SU-DHL-6 (cell line): ENCODE results near the gene SLC4A3.

Source experiments
- H2AFZ ChIP-seq: fragments of 200-600 bp; sonication (generic); 2 replicates; pipeline ENCODE4 v1.6.1; 2014; ENCODE audit warnings: low read depth, mild to moderate bottlenecking, moderate library complexity, mixed read lengths, antibody characterized with exemption, low read length; ENCODE audit not compliant: severe bottlenecking
- H3F3A ChIP-seq: fragments of 200-600 bp; shearing (Covaris generic); 2 replicates; pipeline ENCODE4 v1.6.0; 2016; ENCODE audit warnings: antibody characterized with exemption, mild to moderate bottlenecking; ENCODE audit not compliant: insufficient read depth
- H3K27ac ChIP-seq: fragments of 200-600 bp; sonication (generic); 2 replicates; pipeline ENCODE4 v1.5.1; 2016; ENCODE audit warnings: low read depth, mild to moderate bottlenecking, low read length, moderate library complexity, mixed read lengths
- H3K27me3 ChIP-seq: fragments of 200-600 bp; sonication (generic), shearing (Covaris generic); 2 replicates; pipeline ENCODE4 v1.6.0; 2014; ENCODE audit warnings: mild to moderate bottlenecking, low read length
- H3K36me3 ChIP-seq: fragments of 200-600 bp; sonication (generic); 2 replicates; pipeline ENCODE4 v1.6.1; 2014; ENCODE audit warnings: mild to moderate bottlenecking, low read length, mixed read lengths
- H3K4me2 ChIP-seq: fragments of 300-600, 200-600 bp; shearing (Covaris generic), sonication (generic); 2 replicates; pipeline ENCODE4 v1.6.0; 2014; ENCODE audit warnings: low read length, low read depth, mild to moderate bottlenecking; ENCODE audit not compliant: poor library complexity, severe bottlenecking
- H3K4me3 ChIP-seq: fragments of 200-600 bp; sonication (generic); 2 replicates; pipeline ENCODE4 v1.5.1; 2014; ENCODE audit warnings: antibody characterized with exemption, low read length, mild to moderate bottlenecking, mixed read lengths; ENCODE audit not compliant: insufficient read depth, poor library complexity, severe bottlenecking
- H3K79me2 ChIP-seq: fragments of 200-600 bp; sonication (generic); 2 replicates; pipeline ENCODE4 v1.6.1; 2014; ENCODE audit warnings: mild to moderate bottlenecking, low read length, moderate library complexity; ENCODE audit not compliant: insufficient read depth
- H3K9ac ChIP-seq: fragments of 200-600 bp; sonication (generic); 2 replicates; pipeline ENCODE4 v1.7.0; 2014; ENCODE audit warnings: mild to moderate bottlenecking, low read length
- H3K9me2 ChIP-seq: fragments of 200-600 bp; sonication (generic); replicated peaks from 2 replicates; pipeline ENCODE4 v1.6.1; 2014; ENCODE audit warnings: low read length; ENCODE audit not compliant: insufficient read depth
- H3K9me3 ChIP-seq: fragments of 200-600 bp; sonication (generic); 2 replicates; pipeline ENCODE4 v1.6.1; 2014; ENCODE audit warnings: low read length, mixed read lengths; ENCODE audit not compliant: insufficient read depth
- H4K20me1 ChIP-seq: fragments of 200-600 bp; sonication (generic); 2 replicates; pipeline ENCODE4 v1.6.1; 2014; ENCODE audit warnings: low read depth, mild to moderate bottlenecking, antibody characterized with exemption, low read length, moderate library complexity, mixed read lengths
- CTCF ChIP-seq: fragments of 200-600 bp; sonication (generic); IDR thresholded peaks from one replicate; pipeline ENCODE4 v1.5.1; 2017; ENCODE audit warnings: antibody characterized with exemption, mild to moderate bottlenecking, low read length, moderate library complexity; ENCODE audit not compliant: insufficient read depth, poor library complexity, severe bottlenecking
- EZH2phosphoT487 ChIP-seq: fragments of 200-600 bp; sonication (generic), shearing (Covaris generic); conservative IDR thresholded peaks from 2 replicates; pipeline ENCODE4 v1.6.1; 2018; ENCODE audit warnings: mild to moderate bottlenecking, antibody characterized with exemption, low read length, moderate library complexity, mixed read lengths

SLC4A3 gene

GRCh38 chr2:219664944-219665343 is 37.5 kb downstream of the SLC4A3 start:
- H3K27me3 ChIP-seq: no peaks in the 10 kb centered on the region
- no peaks in the 10 kb centered on the region for H3F3A ChIP-seq
- no peak overlapping the region for H3K27ac ChIP-seq
- no peaks in the 10 kb centered on the region for H3K79me2 ChIP-seq
- no peak overlapping the region for H3K4me2 ChIP-seq
- no peaks in the 10 kb centered on the region for H3K9me2 ChIP-seq
- H4K20me1 ChIP-seq: no peaks in the 10 kb centered on the region
- no peak overlapping the region for H2AFZ ChIP-seq
- no peak overlapping the region for H3K4me3 ChIP-seq
- no peak overlapping the region for H3K9ac ChIP-seq
- no peak for TF ChIP-seq EZH2phosphoT487
- no peak for TF ChIP-seq CTCF
- peaks cover 7% of the 10 kb centered on the region; the same call in 1 of the 2 replicates for H3K9me3 ChIP-seq
- no peaks in the 10 kb centered on the region for H3K36me3 ChIP-seq

- Histone ChIP-seq H3F3A (no peaks in the 10 kb centered on the region), H2AFZ (no peak overlapping the region), H3K9me3 (peaks cover 6% of the 10 kb centered on the region; the same call in 1 of the 2 replicates), H3K27me3 (no peaks in the 10 kb centered on the region), H3K79me2 (no peaks in the 10 kb centered on the region), H3K36me3 (no peaks in the 10 kb centered on the region), H3K9ac (no peak overlapping the region), H3K9me2 (no peaks in the 10 kb centered on the region), H4K20me1 (no peaks in the 10 kb centered on the region), H3K4me3 (no peak overlapping the region), H3K27ac (no peak overlapping the region), H3K4me2 (no peak overlapping the region)
- TF ChIP-seq CTCF (no peak), EZH2phosphoT487 (no peak)
Measured at GRCh38 chr2:219665926-219666325, 38.5 kb downstream of the SLC4A3 start.

- Histone ChIP-seq H3K9ac (no peak overlapping the region), H3F3A (no peaks in the 10 kb centered on the region), H3K4me3 (no peak overlapping the region), H3K27ac (no peak overlapping the region), H3K9me3 (no peaks in the 10 kb centered on the region), H2AFZ (no peak overlapping the region), H4K20me1 (no peaks in the 10 kb centered on the region), H3K36me3 (no peaks in the 10 kb centered on the region), H3K27me3 (no peaks in the 10 kb centered on the region), H3K4me2 (no peak overlapping the region), H3K79me2 (no peaks in the 10 kb centered on the region), H3K9me2 (no peaks in the 10 kb centered on the region)
- TF ChIP-seq CTCF: no peak
- no peak for TF ChIP-seq EZH2phosphoT487
Measured at GRCh38 chr2:219668316-219668715, 40.9 kb downstream of the SLC4A3 start.
